SK-N-SH (cell line): ENCODE results near the gene NFE2L3. TPM values are rescaled to one million over a fixed set of nuclear protein-coding genes. Genes with fewer than 3 reads are reported as not detected.
A peak's percentile ranks its signal among the peaks of the same experiment; 100 is the strongest.

ENCODE experiments used
- CHD2 ChIP-seq: fragments of 150-350 bp; IDR thresholded peaks from 2 replicates; pipeline ENCODE4 v1.6.1; 2018; ENCODE audit warnings: low read length; ENCODE audit not compliant: partially characterized antibody
- EP300 ChIP-seq, 2 experiments: IDR thresholded peaks; 2 replicates each; pipeline versions ENCODE4 v1.4.0 to v1.6.1; 2012; ENCODE audit warnings: borderline replicate concordance in 1 of 2, low read depth in 1 of 2, low read length in 1 of 2
- FOSL2 ChIP-seq: IDR thresholded peaks from 2 replicates; pipeline ENCODE4 v1.4.0; 2012; ENCODE audit warnings: low read depth, mild to moderate bottlenecking, moderate library complexity, borderline replicate concordance
- FOXM1 ChIP-seq: IDR thresholded peaks from 2 replicates; pipeline ENCODE4 v1.4.0; 2012; ENCODE audit warnings: low read depth, mild to moderate bottlenecking
- JUND ChIP-seq: IDR thresholded peaks from 2 replicates; pipeline ENCODE4 v1.4.0; 2012
- MEF2A ChIP-seq: IDR thresholded peaks from 2 replicates; pipeline ENCODE4 v1.4.0; 2012; ENCODE audit warnings: low read depth, borderline replicate concordance
- NFIC ChIP-seq: IDR thresholded peaks from 2 replicates; pipeline ENCODE4 v1.4.0; 2012; ENCODE audit warnings: borderline replicate concordance
- NRF1 ChIP-seq: IDR thresholded peaks from 2 replicates; pipeline ENCODE4 v1.6.1; 2012; ENCODE audit warnings: low read depth, mild to moderate bottlenecking, low read length
- POLR2AphosphoS5 ChIP-seq: IDR thresholded peaks from 2 replicates; pipeline ENCODE4 v1.6.1; 2012; ENCODE audit warnings: low read depth, low read length
- RAD21 ChIP-seq: IDR thresholded peaks from 2 replicates; pipeline ENCODE4 v1.6.1; 2012; ENCODE audit warnings: mild to moderate bottlenecking, low read length
- RFX5 ChIP-seq: IDR thresholded peaks from 2 replicates; pipeline ENCODE4 v1.6.1; 2012; ENCODE audit warnings: mild to moderate bottlenecking, improper control_type of control experiment, low read length
- SIN3A ChIP-seq: IDR thresholded peaks from 2 replicates; pipeline ENCODE4 v1.6.1; 2012; ENCODE audit warnings: low read depth, mild to moderate bottlenecking, low read length, moderate library complexity, borderline replicate concordance
- SMC3 ChIP-seq: IDR thresholded peaks from 2 replicates; pipeline ENCODE4 v1.6.1; 2012; ENCODE audit warnings: low read depth, low read length, improper control_type of control experiment
- TAF1 ChIP-seq: IDR thresholded peaks from 2 replicates; pipeline ENCODE4 v1.6.1; 2012; ENCODE audit warnings: low read depth, mild to moderate bottlenecking, low read length, moderate library complexity, borderline replicate concordance
- TCF12 ChIP-seq: IDR thresholded peaks from 2 replicates; pipeline ENCODE4 v1.4.0; 2012
- TEAD4 ChIP-seq: IDR thresholded peaks from 2 replicates; pipeline ENCODE4 v1.4.0; 2012; ENCODE audit warnings: mild to moderate bottlenecking, borderline replicate concordance; ENCODE audit not compliant: insufficient read depth
- YY1 ChIP-seq: IDR thresholded peaks from 2 replicates; pipeline ENCODE4 v1.4.0; 2012; ENCODE audit warnings: low read depth, mild to moderate bottlenecking
- polyA plus RNA-seq, 3 experiments: library from polyadenylated mRNA; depleted of rRNA; stranded (reverse); fragments of >200 nt; gene quantifications; 2 replicates each; pipeline ENCODE4 v1.2.3, GENCODE V29; 2012
- TF ChIP-seq, protein P1 (sequence below): fragments of 200-600 bp; sonication (generic); IDR thresholded peaks from 2 replicates; pipeline ENCODE4 v1.6.1; 2017; ENCODE audit warnings: antibody characterized with exemption, mild to moderate bottlenecking, moderate library complexity
- TF ChIP-seq, protein P2 (sequence below): fragments of 150-350 bp; IDR thresholded peaks from 2 replicates; pipeline ENCODE4 v1.6.1; 2017; ENCODE audit warnings: antibody characterized with exemption, low read length, low read depth, borderline replicate concordance
- TF ChIP-seq, protein P3 (sequence below): IDR thresholded peaks from 2 replicates; pipeline ENCODE4 v1.4.0; 2012; ENCODE audit warnings: low read depth, borderline replicate concordance
- TF ChIP-seq, protein P4 (sequence below): fragments of 150-350 bp; IDR thresholded peaks from 2 replicates; pipeline ENCODE4 v1.6.1; 2016; ENCODE audit warnings: mild to moderate bottlenecking, low read depth, low read length

NFE2L3 gene
- polyA plus RNA-seq, 1 of the 3 experiments (the other 2 are of a cell fraction), result 36.1 TPM

DNA sequence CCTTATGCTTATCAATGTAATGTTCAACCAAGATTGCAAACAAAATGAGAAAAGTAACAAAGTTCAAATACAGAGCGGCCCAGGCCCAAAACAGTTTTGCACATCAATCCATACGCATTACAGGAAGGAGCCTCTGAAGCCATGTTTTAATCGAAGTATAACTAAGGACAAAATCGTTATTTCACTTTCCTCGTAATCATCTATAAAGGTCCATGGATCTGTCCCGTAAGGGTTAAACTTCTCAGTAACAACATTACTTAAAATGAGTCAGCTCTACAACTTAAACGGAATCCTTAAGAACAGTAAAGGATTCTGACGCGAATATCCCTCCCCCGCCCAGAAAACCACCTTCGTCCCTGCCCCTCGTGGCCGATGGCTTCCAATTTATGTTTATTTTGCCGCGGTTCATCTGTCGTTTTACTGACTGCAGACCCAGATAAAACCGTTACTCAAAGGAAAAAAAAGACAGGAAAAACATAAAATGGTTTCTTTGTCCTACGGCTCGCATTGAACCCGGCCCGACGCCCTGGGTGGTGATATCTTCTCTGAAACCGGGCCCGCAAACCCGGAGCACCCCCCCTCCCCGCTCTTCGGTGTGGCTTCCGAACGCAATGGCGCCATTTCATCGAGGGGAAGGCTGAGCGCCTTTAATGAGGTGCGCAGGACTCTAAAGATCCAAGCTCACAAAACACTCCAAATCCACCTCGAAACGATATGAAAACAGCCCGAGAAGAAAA is 47.5 kb downstream of the NFE2L3 start (continued):
- TF ChIP-seq, protein P1, sequence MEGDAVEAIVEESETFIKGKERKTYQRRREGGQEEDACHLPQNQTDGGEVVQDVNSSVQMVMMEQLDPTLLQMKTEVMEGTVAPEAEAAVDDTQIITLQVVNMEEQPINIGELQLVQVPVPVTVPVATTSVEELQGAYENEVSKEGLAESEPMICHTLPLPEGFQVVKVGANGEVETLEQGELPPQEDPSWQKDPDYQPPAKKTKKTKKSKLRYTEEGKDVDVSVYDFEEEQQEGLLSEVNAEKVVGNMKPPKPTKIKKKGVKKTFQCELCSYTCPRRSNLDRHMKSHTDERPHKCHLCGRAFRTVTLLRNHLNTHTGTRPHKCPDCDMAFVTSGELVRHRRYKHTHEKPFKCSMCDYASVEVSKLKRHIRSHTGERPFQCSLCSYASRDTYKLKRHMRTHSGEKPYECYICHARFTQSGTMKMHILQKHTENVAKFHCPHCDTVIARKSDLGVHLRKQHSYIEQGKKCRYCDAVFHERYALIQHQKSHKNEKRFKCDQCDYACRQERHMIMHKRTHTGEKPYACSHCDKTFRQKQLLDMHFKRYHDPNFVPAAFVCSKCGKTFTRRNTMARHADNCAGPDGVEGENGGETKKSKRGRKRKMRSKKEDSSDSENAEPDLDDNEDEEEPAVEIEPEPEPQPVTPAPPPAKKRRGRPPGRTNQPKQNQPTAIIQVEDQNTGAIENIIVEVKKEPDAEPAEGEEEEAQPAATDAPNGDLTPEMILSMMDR, result 0 out of 2 replicates have a peak, but pooled peaks have one; percentile 14
- TF ChIP-seq NRF1, result no peak
- TF ChIP-seq, protein P2, sequence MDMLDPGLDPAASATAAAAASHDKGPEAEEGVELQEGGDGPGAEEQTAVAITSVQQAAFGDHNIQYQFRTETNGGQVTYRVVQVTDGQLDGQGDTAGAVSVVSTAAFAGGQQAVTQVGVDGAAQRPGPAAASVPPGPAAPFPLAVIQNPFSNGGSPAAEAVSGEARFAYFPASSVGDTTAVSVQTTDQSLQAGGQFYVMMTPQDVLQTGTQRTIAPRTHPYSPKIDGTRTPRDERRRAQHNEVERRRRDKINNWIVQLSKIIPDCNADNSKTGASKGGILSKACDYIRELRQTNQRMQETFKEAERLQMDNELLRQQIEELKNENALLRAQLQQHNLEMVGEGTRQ, result no peak
- TF ChIP-seq SMC3, result no peak
- 0 out of 2 replicates have a peak, but pooled peaks have one; percentile 22 for TF ChIP-seq RFX5
- no peak for TF ChIP-seq NFIC
- TF ChIP-seq FOXM1, result 0 out of 2 replicates have a peak, but pooled peaks have one; percentile 11
- TF ChIP-seq RAD21, result no peak
- TF ChIP-seq TAF1, result peak; percentile 70
- no peak for TF ChIP-seq YY1
- TF ChIP-seq, protein P3, sequence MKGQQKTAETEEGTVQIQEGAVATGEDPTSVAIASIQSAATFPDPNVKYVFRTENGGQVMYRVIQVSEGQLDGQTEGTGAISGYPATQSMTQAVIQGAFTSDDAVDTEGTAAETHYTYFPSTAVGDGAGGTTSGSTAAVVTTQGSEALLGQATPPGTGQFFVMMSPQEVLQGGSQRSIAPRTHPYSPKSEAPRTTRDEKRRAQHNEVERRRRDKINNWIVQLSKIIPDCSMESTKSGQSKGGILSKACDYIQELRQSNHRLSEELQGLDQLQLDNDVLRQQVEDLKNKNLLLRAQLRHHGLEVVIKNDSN, result no peak
- no peak for TF ChIP-seq CHD2
- no peak for TF ChIP-seq EP300 (IDR thresholded peaks at IDR 0.05; ENCODE audit: borderline replicate concordance in 1 of 2, low read depth in 1 of 2, low read length in 1 of 2)
- no peak for TF ChIP-seq MEF2A
- 0 out of 2 replicates have a peak, but pooled peaks have one; percentile 5 for TF ChIP-seq POLR2AphosphoS5
- no peak for TF ChIP-seq JUND
- TF ChIP-seq TCF12, result no peak
- no peak; the same call in 1 of the 2 replicates for TF ChIP-seq TEAD4
- TF ChIP-seq, protein P4, sequence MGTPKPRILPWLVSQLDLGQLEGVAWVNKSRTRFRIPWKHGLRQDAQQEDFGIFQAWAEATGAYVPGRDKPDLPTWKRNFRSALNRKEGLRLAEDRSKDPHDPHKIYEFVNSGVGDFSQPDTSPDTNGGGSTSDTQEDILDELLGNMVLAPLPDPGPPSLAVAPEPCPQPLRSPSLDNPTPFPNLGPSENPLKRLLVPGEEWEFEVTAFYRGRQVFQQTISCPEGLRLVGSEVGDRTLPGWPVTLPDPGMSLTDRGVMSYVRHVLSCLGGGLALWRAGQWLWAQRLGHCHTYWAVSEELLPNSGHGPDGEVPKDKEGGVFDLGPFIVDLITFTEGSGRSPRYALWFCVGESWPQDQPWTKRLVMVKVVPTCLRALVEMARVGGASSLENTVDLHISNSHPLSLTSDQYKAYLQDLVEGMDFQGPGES, result no peak
- TF ChIP-seq FOSL2, result no peak
- 0 out of 2 replicates have a peak, but pooled peaks have one; percentile 5 for TF ChIP-seq SIN3A
